Suprapubic skin (tissue), 3 donors: ENCODE measurements around the gene MAD1L1.

Experiments
- CTCF ChIP-seq, 2 donors: fragments of 200-600 bp in 1 of 2; fragments of 450-650 bp in 1 of 2; sonication (generic) in 1 of 2; IDR thresholded peaks; one replicate each; pipeline ENCODE4 v1.5.1; 2016 to 2019; ENCODE audit warnings: antibody characterized with exemption in 2 of 2, mild to moderate bottlenecking in 1 of 2, moderate library complexity in 1 of 2
- EP300 ChIP-seq: sonication (generic); formaldehyde crosslinking; IDR thresholded peaks from one replicate; pipeline ENCODE4 v1.6.1; 2017; ENCODE audit warnings: antibody characterized with exemption

DNA sequence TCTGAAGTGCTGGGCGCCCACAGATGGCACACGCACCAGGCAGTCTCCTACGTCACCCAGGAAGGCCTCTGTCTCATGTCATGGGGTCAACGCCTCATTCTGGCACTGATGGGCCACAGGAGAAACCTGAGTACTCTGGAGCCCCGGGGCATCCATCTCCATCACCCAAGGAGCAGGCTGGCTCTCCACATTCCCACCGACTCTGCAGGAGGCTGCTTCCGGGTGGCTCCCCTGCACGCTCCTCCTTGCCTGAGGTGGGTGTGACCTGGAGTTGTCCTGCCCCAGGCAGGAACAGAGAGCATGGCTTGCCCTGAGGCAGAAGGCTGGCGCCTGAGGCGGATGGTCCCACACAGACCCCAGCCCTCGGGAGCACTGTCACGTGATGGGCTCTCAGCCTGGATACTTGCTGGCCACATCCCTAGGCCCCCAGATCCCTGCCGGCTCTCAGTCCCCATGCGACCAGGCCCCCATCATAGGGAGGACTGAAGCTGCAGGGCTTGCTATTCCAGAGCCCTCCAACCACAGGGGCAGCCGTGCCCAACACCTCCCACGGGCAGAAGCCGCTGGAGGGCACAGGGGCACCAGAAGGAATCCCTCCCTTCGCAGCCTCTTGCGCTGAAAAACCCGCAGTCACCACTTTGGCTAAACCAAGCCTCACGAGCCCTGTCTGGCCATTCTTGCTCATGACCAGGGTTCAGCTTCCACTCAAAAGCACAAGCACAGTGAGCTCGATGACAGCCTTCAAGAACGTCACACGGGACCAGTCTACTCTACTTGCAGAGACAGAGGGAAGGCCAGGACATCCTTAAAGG lies 80.7 kb downstream of the MAD1L1 start:
- TF ChIP-seq CTCF (IDR thresholded peaks at IDR 0.05) (no peak), EP300 (no peak)
